Measurements from ENCODE around the gene RIPPLY2.

Gene RIPPLY2

GRCh38 chr6:83883240-83883639 is 30.1 kb downstream of the RIPPLY2 start:
- H3K27me3 ChIP-seq (ENCODE audit: insufficient read depth, low read depth) = no peaks in the 10 kb centered on the region
- H4K20me1 ChIP-seq (ENCODE audit: insufficient read depth) = no peaks in the 10 kb centered on the region
- no peak overlapping the region for H3K4me2 ChIP-seq
- no peak overlapping the region for H3K27ac ChIP-seq
- no peaks in the 10 kb centered on the region for H3K4me1 ChIP-seq (ENCODE audit: low read depth, poor library complexity, severe bottlenecking)
- no peak for TF ChIP-seq CTCF (conservative IDR thresholded peaks at IDR 0.05; ENCODE audit: low read depth, low read length)
- H3K36me3 ChIP-seq (ENCODE audit: insufficient read depth) = no peaks in the 10 kb centered on the region
- H3K79me2 ChIP-seq (ENCODE audit: insufficient read depth, low read depth) = no peaks in the 10 kb centered on the region
- no peak overlapping the region for H2AFZ ChIP-seq (ENCODE audit: low read depth)
- no peak overlapping the region for H3K4me3 ChIP-seq (IDR thresholded peaks at IDR 0.05; ENCODE audit: insufficient read depth, low read depth, low read length)
- H3K9ac ChIP-seq = no peak overlapping the region

- TF ChIP-seq CTCF (conservative IDR thresholded peaks at IDR 0.05; ENCODE audit: low read depth, low read length) = peak; percentile 68
- no peaks in the 10 kb centered on the region for H3K79me2 ChIP-seq (ENCODE audit: insufficient read depth, low read depth)
- H3K36me3 ChIP-seq (ENCODE audit: insufficient read depth) = no peaks in the 10 kb centered on the region
- H3K4me3 ChIP-seq (IDR thresholded peaks at IDR 0.05; ENCODE audit: insufficient read depth, low read depth, low read length) = no peak overlapping the region
- H3K9ac ChIP-seq = no peak overlapping the region
- H3K27me3 ChIP-seq (ENCODE audit: insufficient read depth, low read depth) = no peaks in the 10 kb centered on the region
- H3K27ac ChIP-seq = no peak overlapping the region
- H3K4me1 ChIP-seq (ENCODE audit: low read depth, poor library complexity, severe bottlenecking) = no peaks in the 10 kb centered on the region
- H4K20me1 ChIP-seq (ENCODE audit: insufficient read depth) = no peaks in the 10 kb centered on the region
- no peak overlapping the region for H3K4me2 ChIP-seq
- no peak overlapping the region for H2AFZ ChIP-seq (ENCODE audit: low read depth)
These were observed 31.4 kb downstream of the RIPPLY2 start for GRCh38 chr6:83884523-83884922.

DNA sequence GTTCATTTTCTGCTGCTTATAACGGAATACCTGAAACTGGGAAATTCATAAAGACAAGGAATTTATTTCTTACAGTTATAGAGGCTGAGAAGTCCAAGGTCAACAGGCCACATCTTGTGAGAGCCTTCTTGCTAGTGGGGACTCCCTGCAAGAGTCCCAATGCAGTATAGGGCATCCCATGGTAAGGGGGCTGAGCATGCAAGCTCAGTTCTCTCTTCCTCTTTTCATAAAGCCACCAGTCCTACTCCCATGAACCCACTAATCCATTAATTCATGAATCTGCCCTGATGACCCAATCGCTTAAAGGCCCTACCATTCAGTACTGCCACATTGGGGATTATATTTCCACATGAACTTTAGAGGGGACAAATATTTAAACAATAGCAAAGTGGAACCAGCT is 32.8 kb downstream of the RIPPLY2 start:
- H3K4me2 ChIP-seq = no peak overlapping the region
- no peaks in the 10 kb centered on the region for H3K79me2 ChIP-seq (ENCODE audit: insufficient read depth, low read depth)
- H3K4me3 ChIP-seq (IDR thresholded peaks at IDR 0.05; ENCODE audit: insufficient read depth, low read depth, low read length) = no peak overlapping the region
- no peaks in the 10 kb centered on the region for H3K36me3 ChIP-seq (ENCODE audit: insufficient read depth)
- H2AFZ ChIP-seq (ENCODE audit: low read depth) = no peak overlapping the region
- TF ChIP-seq CTCF (conservative IDR thresholded peaks at IDR 0.05; ENCODE audit: low read depth, low read length) = no peak
- H4K20me1 ChIP-seq (ENCODE audit: insufficient read depth) = no peaks in the 10 kb centered on the region
- no peak overlapping the region for H3K27ac ChIP-seq
- H3K4me1 ChIP-seq (ENCODE audit: low read depth, poor library complexity, severe bottlenecking) = no peaks in the 10 kb centered on the region
- H3K9ac ChIP-seq = no peak overlapping the region
- H3K27me3 ChIP-seq (ENCODE audit: insufficient read depth, low read depth) = no peaks in the 10 kb centered on the region

DNA sequence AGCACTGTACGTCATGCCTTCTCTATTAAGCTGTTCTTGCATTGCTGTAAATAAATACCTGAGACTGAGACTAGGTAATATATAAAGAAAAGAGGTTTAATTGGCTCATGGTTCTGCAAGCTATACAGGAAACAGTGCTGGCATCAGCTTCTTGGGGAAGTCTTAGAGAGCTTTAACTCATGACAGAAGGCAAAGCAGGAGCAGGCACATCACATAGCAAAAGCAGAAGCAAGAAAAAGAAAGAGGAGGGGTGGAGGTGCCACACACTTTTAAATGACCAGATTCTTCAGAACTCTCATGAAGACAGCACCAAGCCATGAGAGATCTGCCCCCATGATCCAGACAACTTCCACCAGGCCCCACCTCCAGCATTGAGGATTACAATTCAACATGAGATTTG is 36.5 kb downstream of the RIPPLY2 start:
- no peak overlapping the region for H3K4me3 ChIP-seq (IDR thresholded peaks at IDR 0.05; ENCODE audit: insufficient read depth, low read depth, low read length)
- H3K36me3 ChIP-seq (ENCODE audit: insufficient read depth) = no peaks in the 10 kb centered on the region
- no peak overlapping the region for H3K27ac ChIP-seq
- H3K4me1 ChIP-seq (ENCODE audit: low read depth, poor library complexity, severe bottlenecking) = no peaks in the 10 kb centered on the region
- H2AFZ ChIP-seq (ENCODE audit: low read depth) = no peak overlapping the region
- TF ChIP-seq CTCF (conservative IDR thresholded peaks at IDR 0.05; ENCODE audit: low read depth, low read length) = no peak
- H3K9ac ChIP-seq = no peak overlapping the region
- H3K27me3 ChIP-seq (ENCODE audit: insufficient read depth, low read depth) = no peaks in the 10 kb centered on the region
- H3K4me2 ChIP-seq = no peak overlapping the region
- H3K79me2 ChIP-seq (ENCODE audit: insufficient read depth, low read depth) = no peaks in the 10 kb centered on the region
- H4K20me1 ChIP-seq (ENCODE audit: insufficient read depth) = no peaks in the 10 kb centered on the region

DNA sequence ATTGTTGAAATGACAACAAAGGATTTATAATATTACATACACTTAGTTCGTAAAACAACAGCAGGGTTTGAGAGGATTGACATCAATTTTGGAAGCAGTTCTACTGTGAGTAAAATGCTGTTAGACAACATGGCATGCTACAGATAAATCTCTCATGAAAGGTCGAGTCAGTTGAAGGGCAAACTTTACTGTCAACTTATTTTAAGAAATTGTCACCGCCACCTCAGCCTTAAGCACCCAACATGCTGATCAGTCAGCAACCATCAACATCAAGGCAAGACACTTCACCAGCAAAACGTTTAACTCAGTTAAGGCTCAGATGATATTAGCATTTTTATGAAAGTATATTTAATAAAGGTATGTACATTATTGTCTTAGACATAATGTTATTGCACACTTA is 37.4 kb downstream of the RIPPLY2 start:
- Histone ChIP-seq H3K4me2 (no peak overlapping the region), H3K36me3 (ENCODE audit: insufficient read depth) (no peaks in the 10 kb centered on the region), H3K4me3 (IDR thresholded peaks at IDR 0.05; ENCODE audit: insufficient read depth, low read depth, low read length) (no peak overlapping the region), H3K9ac (no peak overlapping the region), H3K27me3 (ENCODE audit: insufficient read depth, low read depth) (no peaks in the 10 kb centered on the region), H3K79me2 (ENCODE audit: insufficient read depth, low read depth) (no peaks in the 10 kb centered on the region), H4K20me1 (ENCODE audit: insufficient read depth) (no peaks in the 10 kb centered on the region), H3K4me1 (ENCODE audit: low read depth, poor library complexity, severe bottlenecking) (no peaks in the 10 kb centered on the region), H2AFZ (ENCODE audit: low read depth) (no peak overlapping the region), H3K27ac (no peak overlapping the region)
- TF ChIP-seq CTCF (conservative IDR thresholded peaks at IDR 0.05; ENCODE audit: low read depth, low read length) = no peak

Data from KMS-11 (cell line).